Spleen (tissue), 11 donors: ENCODE results near the gene SFXN5. TPM values are rescaled to one million over a fixed set of nuclear protein-coding genes. Genes with fewer than 3 reads are reported as not detected.

Experiments
- DNase-seq: peaks from one replicate; pipeline ENCODE4 v3.0.0-alpha.2; 2020
- H3K27ac ChIP-seq, 8 donors: fragments of 200-600 bp; sonication (generic) in 7 of 8; 1 replicate in 4 of 8; 2 replicates in 4 of 8; pipeline versions ENCODE4 v1.5.0 to v1.8.0; 2016 to 2021; ENCODE audit warnings: inconsistent platforms in 4 of 8, mild to moderate bottlenecking in 4 of 8, moderate library complexity in 1 of 8
- H3K27me3 ChIP-seq, 7 donors: fragments of 200-600 bp; sonication (generic) in 6 of 7; replicated peaks in 1 of 7; 1 replicate in 4 of 7; 2 replicates in 3 of 7; pipeline versions ENCODE4 v1.5.0 to v1.8.0; 2016 to 2021; ENCODE audit warnings: inconsistent platforms in 3 of 7, mild to moderate bottlenecking in 1 of 7
- H3K36me3 ChIP-seq, 6 donors: fragments of 200-600 bp; sonication (generic) in 5 of 6; 1 replicate in 4 of 6; 2 replicates in 2 of 6; pipeline versions ENCODE4 v1.5.0 to v1.8.0; 2016 to 2021; ENCODE audit warnings: inconsistent platforms in 2 of 6
- H3K4me1 ChIP-seq, 6 donors: fragments of 200-600 bp; sonication (generic) in 5 of 6; 1 replicate in 3 of 6; 2 replicates in 3 of 6; pipeline versions ENCODE4 v1.5.0 to v1.8.0; 2016 to 2021; ENCODE audit warnings: inconsistent platforms in 3 of 6
- H3K4me3 ChIP-seq, 8 donors: fragments of 200-600 bp; sonication (generic) in 7 of 8; 1 replicate in 4 of 8; 2 replicates in 4 of 8; pipeline versions ENCODE4 v1.5.0 to v1.8.0; 2016 to 2021; ENCODE audit warnings: inconsistent platforms in 4 of 8, mild to moderate bottlenecking in 4 of 8, moderate library complexity in 2 of 8
- H3K9me3 ChIP-seq, 8 donors: fragments of 200-600 bp; sonication (generic) in 7 of 8; 1 replicate in 4 of 8; 2 replicates in 4 of 8; pipeline versions ENCODE4 v1.5.0 to v1.8.0; 2016 to 2021; ENCODE audit warnings: inconsistent platforms in 4 of 8
- POLR2A ChIP-seq, 3 donors: fragments of 450-650 bp; IDR thresholded peaks; one replicate each; pipeline ENCODE4 v1.5.1; 2017; ENCODE audit warnings: antibody characterized with exemption in 3 of 3, mild to moderate bottlenecking in 1 of 3
- POLR2AphosphoS5 ChIP-seq, 3 donors: sonication (generic); formaldehyde crosslinking; IDR thresholded peaks; one replicate each; pipeline ENCODE4 v1.5.1; 2017; ENCODE audit warnings: antibody characterized with exemption in 3 of 3
- WGBS, 5 donors: extraction: QIAGEN DNeasy Blood & Tissue Kit in 3 of 5; methylation state at CpG; one replicate each; pipeline versions ENCODE4 v1.1.5 to v1.1.7; 2013 to 2018; 5-methylcytosine and 5-hydroxymethylcytosine counted together
- intact Hi-C: fragments of 100-400 bp; cut with DNase I; formaldehyde crosslinking; loops from one replicate; pipeline ENCODE4 v1.15.0; 2023; ENCODE audit warnings: low total_unique reads
- polyA plus RNA-seq, 3 donors: library from polyadenylated mRNA; stranded (reverse); fragments of 200-250 nt; gene quantifications; one replicate each; pipeline ENCODE4 v1.2.1, GENCODE V29; 2013
- total RNA-seq, 7 donors: library from RNA; depleted of rRNA in 3 of 7; stranded (reverse); fragments of >200 nt in 3 of 7; fragmentation: NEBNext Ultra II Directional in 4 of 7; extraction: Animal tissue kit (Norgen Biotek cat#: 25700) in 4 of 7; gene quantifications; one replicate each; pipeline versions ENCODE4 v1.1.0 to v1.2.1, GENCODE V29; 2016 to 2021
- TF ChIP-seq, protein P1 (sequence below), 11 experiments: fragments of 200-600 bp in 7 of 11; fragments of 450-650 bp in 4 of 11; sonication (generic) in 4 of 11; IDR thresholded peaks in 8 of 11; conservative IDR thresholded peaks in 3 of 11; 1 replicate in 7 of 11; 2 replicates in 4 of 11; pipeline versions ENCODE4 v1.4.0 to v1.8.0; 2016 to 2021; ENCODE audit warnings: antibody characterized with exemption in 11 of 11, inconsistent platforms in 4 of 11, mild to moderate bottlenecking in 1 of 11
- donor health status: healthy with polysubstance abuse.
- donor health status: DM: no; HTN: no; CAD: no; lungs with moderate emphysema.
- donor health status: DM: no; HTN: no; CAD: no.
- donor health status: Bipolar disorder and iron deficiency.
- donor health status: healthy.
- donor health status: DM: no; HTN: no; CAD: no.
- donor health status: DM: yes; HTN: yes; CAD: no.

The SFXN5 gene
- total and polyA plus RNA-seq, 10 donors = 2.6 to 41.4 (median 22.9) TPM

DNA sequence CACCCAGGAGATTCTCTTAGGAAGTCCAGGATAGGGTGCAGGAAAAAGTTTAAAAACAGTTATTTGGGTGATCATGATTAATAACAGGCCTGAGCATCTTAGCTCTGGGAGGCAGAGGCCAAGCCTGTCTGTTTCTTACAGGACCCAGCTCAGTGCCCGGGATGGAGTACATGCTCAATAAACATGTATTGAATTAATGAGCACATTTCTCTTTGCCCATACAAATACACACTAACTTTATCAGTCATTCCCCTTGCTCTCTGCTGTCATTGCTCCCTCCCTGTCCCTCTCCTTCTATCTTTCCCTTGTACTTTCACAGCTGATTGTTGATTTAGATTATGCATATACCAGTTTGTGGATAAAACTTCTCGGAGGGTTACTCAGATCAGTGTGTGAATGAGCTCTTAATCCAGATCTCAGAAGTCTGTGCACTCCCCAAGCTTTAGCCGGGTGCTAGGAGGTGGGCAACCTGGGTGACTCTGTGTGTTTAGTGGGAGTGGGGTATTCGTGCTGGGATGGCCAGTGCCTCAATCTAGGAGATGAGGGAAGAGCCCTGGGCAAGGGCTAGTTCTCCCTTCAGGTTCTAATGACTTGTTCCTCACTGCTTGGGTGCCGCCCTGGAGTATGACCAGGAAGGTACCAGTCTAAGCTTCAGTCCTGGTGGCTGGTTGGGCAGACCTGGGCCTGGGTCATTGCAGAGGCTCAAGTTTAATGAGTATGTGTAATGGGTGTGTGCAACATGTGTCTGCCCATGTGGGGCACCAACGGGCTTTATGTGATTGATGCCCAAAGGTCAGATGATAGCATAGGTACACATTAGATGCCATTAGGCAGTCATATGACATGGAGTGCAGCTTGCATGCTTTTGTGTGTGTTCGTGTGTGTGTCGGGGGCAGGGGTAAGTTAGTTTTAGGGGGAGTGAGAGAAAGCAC, 143.6 kb downstream of the SFXN5 start:
- WGBS, 5 donors = 80 to 89% (median 82%) methylated on average over 8 of the region's 8 CpGs
- TF ChIP-seq, protein P1, sequence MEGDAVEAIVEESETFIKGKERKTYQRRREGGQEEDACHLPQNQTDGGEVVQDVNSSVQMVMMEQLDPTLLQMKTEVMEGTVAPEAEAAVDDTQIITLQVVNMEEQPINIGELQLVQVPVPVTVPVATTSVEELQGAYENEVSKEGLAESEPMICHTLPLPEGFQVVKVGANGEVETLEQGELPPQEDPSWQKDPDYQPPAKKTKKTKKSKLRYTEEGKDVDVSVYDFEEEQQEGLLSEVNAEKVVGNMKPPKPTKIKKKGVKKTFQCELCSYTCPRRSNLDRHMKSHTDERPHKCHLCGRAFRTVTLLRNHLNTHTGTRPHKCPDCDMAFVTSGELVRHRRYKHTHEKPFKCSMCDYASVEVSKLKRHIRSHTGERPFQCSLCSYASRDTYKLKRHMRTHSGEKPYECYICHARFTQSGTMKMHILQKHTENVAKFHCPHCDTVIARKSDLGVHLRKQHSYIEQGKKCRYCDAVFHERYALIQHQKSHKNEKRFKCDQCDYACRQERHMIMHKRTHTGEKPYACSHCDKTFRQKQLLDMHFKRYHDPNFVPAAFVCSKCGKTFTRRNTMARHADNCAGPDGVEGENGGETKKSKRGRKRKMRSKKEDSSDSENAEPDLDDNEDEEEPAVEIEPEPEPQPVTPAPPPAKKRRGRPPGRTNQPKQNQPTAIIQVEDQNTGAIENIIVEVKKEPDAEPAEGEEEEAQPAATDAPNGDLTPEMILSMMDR (IDR thresholded peaks at IDR 0.05 in 8 of 11, conservative IDR thresholded peaks at IDR 0.05 in 3 of 11) = no peak
- TF ChIP-seq POLR2AphosphoS5 (IDR thresholded peaks at IDR 0.05) (no peak), POLR2A (IDR thresholded peaks at IDR 0.05) (no peak)
- intact Hi-C loops = no loop called here
- H3K4me3 ChIP-seq = no peak overlapping the region
- H3K4me1 ChIP-seq = peaks cover 10 to 24% (median 17%) of the 10 kb centered on the region in 6 donors
- H3K9me3 ChIP-seq = no peaks in the 10 kb centered on the region
- H3K27me3 ChIP-seq = peaks cover 4 to 100% (median 61%) of the 10 kb centered on the region in 7 donors
- no peak overlapping the region for H3K27ac ChIP-seq
- H3K36me3 ChIP-seq = no peaks in the 10 kb centered on the region
- peak; percentile 47 for DNase-seq

DNA sequence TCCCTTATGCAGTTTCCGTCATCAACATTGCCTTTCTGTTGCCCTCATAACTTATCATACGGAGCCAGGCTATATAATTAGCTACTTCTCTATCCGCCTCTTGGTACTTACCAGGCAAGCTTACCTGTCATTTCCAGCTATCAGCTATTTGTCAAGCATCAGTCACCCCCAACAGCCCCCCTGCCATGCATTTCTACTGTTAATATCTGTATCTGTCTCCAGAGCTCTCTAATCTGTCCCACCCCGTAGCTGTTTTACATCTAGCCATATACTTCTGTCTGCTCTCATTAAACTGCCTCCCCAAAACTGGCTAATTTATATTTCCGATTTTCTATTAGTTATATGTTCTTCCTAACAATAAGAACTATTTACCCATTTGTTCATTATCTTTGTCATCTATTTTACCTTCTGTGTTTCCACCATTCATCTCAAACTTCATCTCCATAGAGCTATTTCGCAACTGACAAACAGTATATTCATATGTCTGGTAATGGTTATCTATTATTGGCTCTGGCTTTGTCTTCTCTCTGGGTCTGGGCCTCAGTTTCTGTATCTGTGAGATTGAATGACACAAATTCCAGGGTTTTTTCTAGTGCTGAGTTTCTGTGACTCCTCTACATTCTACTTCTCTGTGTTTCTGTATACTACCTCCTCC, 144.6 kb downstream of the SFXN5 start:
- Histone ChIP-seq H3K9me3 (no peaks in the 10 kb centered on the region), H3K4me1 (peaks cover 10 to 24% (median 17%) of the 10 kb centered on the region in 6 donors), H3K36me3 (no peaks in the 10 kb centered on the region), H3K4me3 (no peak overlapping the region), H3K27ac (no peak overlapping the region), H3K27me3 (peaks cover 4 to 100% (median 71%) of the 10 kb centered on the region in 7 donors)
- intact Hi-C loops = no loop called here
- WGBS, 5 donors = 46 to 59% (median 54%) methylated on average over 6 of the region's 6 CpGs
- TF ChIP-seq, protein P1 (IDR thresholded peaks at IDR 0.05 in 8 of 11, conservative IDR thresholded peaks at IDR 0.05 in 3 of 11) = no peak
- TF ChIP-seq POLR2A (IDR thresholded peaks at IDR 0.05) (no peak), POLR2AphosphoS5 (IDR thresholded peaks at IDR 0.05) (no peak)
- no peak for DNase-seq

DNA sequence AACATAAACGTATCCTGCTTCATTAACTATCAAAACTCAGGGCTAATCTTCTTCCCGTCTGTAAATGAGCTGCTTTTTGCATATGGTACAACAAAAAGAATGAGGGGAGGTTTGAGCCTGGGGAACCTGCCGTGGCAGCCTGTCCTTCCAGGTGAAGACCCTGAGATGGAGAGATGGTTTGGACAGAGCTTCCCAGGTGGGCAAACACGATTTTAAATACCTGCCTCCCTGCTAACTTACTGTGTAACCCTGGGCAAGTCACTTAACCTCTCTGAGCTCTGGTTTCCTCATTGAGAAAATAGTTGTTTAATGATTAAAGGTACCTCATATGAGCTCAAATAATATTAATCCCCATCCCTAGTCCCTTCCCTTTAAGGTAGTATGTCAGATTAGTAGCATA, 145.1 kb downstream of the SFXN5 start:
- peaks cover 10 to 24% (median 17%) of the 10 kb centered on the region in 6 donors for H3K4me1 ChIP-seq
- no peaks in the 10 kb centered on the region for H3K9me3 ChIP-seq
- no peak for TF ChIP-seq POLR2A (IDR thresholded peaks at IDR 0.05)
- TF ChIP-seq, protein P1 (IDR thresholded peaks at IDR 0.05 in 8 of 11, conservative IDR thresholded peaks at IDR 0.05 in 3 of 11) = no peak
- TF ChIP-seq POLR2AphosphoS5 (IDR thresholded peaks at IDR 0.05) = no peak
- intact Hi-C loops = no loop called here
- peaks cover 4 to 100% (median 76%) of the 10 kb centered on the region in 7 donors for H3K27me3 ChIP-seq
- H3K27ac ChIP-seq = no peak overlapping the region
- H3K36me3 ChIP-seq = no peaks in the 10 kb centered on the region
- DNase-seq = no peak
- no peak overlapping the region for H3K4me3 ChIP-seq
- WGBS, 5 donors = 14 to 21% (median 16%) methylated on average over 4 of the region's 4 CpGs
